Right kidney (tissue), 1 donor: ENCODE data around the gene SLCO2A1.

Experiments
- DNase-seq: peaks from one replicate; pipeline ENCODE4 v3.0.0-alpha.2; 2016

Gene SLCO2A1

GRCh38 chr3:133949438-133949837, 80.3 kb downstream of the SLCO2A1 start:
- DNase-seq, result no peak

GRCh38 chr3:133948996-133949395, 80.7 kb downstream of the SLCO2A1 start:
- no peak for DNase-seq

- no peak for DNase-seq
These were observed 81.5 kb downstream of the SLCO2A1 start for GRCh38 chr3:133948131-133948810.

GRCh38 chr3:133945381-133946095, 84.2 kb downstream of the SLCO2A1 start:
- no peak for DNase-seq

- no peak for DNase-seq
These were observed 84.9 kb downstream of the SLCO2A1 start for GRCh38 chr3:133944641-133945380.

GRCh38 chr3:133944181-133944580, 85.5 kb downstream of the SLCO2A1 start:
- DNase-seq, result no peak

GRCh38 chr3:133943639-133944141, 86.0 kb downstream of the SLCO2A1 start:
- no peak for DNase-seq

- no peak for DNase-seq
These were observed 86.6 kb downstream of the SLCO2A1 start for GRCh38 chr3:133943031-133943535.

- no peak for DNase-seq
These were observed 88.3 kb downstream of the SLCO2A1 start for GRCh38 chr3:133941415-133941821.

- no peak for DNase-seq
These were observed 89.2 kb downstream of the SLCO2A1 start for GRCh38 chr3:133940536-133940935.

GRCh38 chr3:133939463-133939835, 90.3 kb downstream of the SLCO2A1 start:
- no peak for DNase-seq

- no peak for DNase-seq
These were observed 90.8 kb downstream of the SLCO2A1 start for GRCh38 chr3:133938770-133939462.

GRCh38 chr3:133937756-133938601, 91.7 kb downstream of the SLCO2A1 start:
- no peak for DNase-seq

- no peak for DNase-seq
These were observed 92.6 kb downstream of the SLCO2A1 start for GRCh38 chr3:133937061-133937686.

GRCh38 chr3:133935843-133936769, 93.6 kb downstream of the SLCO2A1 start:
- no peak for DNase-seq

GRCh38 chr3:133934996-133935842, 94.5 kb downstream of the SLCO2A1 start:
- no peak for DNase-seq

- DNase-seq, result no peak
These were observed 95.4 kb downstream of the SLCO2A1 start for GRCh38 chr3:133934073-133934970.
